MM.1S (cell line): Measurements from ENCODE around the gene CADPS.

Experiments used
- EZH2 ChIP-seq: fragments of 300-600 bp; sonication (generic); optimal IDR thresholded peaks from 2 replicates; pipeline ENCODE3; 2017; ENCODE audit warnings: low read depth, mild to moderate bottlenecking, antibody characterized with exemption, low read length, mixed read lengths
- TF ChIP-seq, protein P1 (sequence below): fragments of 300-600 bp; sonication (generic); IDR thresholded peaks from 2 replicates; pipeline ENCODE4 v1.5.1; 2016; ENCODE audit warnings: antibody characterized with exemption, low read length, mixed read lengths

DNA sequence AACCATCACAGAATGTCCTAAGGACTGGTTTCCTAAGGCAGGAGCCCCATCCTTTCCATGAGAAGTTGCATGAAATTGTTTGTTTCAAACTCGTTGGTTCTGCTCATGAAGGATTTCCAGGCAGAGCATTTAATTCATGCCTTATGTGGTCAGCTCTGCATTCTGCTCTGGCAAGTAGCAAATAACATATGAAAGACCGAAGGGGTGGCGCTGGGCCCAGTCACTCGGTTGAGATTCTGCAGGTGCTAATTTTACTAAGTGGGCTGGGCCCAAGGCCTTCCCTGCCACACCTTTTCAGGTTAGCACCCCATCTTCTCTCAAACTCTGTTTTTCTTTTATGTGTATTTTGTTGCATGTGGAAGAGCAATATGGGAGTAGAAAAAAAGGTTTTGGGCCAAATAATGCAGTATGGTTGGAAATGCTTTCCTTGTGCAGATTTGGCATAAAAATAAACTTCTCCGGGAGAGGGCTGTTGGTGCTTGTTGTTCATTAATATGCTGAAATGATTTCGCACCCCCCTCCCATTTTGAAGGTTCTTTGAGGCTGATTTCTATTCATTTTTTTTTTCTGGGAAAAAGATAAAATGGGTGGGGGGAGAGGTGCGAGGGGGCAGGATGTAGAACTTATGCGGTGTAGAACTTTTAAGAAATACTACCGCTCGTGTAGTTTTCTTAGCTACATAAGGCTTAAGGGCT is 318.9 kb downstream of the CADPS start:
- TF ChIP-seq, protein P1, sequence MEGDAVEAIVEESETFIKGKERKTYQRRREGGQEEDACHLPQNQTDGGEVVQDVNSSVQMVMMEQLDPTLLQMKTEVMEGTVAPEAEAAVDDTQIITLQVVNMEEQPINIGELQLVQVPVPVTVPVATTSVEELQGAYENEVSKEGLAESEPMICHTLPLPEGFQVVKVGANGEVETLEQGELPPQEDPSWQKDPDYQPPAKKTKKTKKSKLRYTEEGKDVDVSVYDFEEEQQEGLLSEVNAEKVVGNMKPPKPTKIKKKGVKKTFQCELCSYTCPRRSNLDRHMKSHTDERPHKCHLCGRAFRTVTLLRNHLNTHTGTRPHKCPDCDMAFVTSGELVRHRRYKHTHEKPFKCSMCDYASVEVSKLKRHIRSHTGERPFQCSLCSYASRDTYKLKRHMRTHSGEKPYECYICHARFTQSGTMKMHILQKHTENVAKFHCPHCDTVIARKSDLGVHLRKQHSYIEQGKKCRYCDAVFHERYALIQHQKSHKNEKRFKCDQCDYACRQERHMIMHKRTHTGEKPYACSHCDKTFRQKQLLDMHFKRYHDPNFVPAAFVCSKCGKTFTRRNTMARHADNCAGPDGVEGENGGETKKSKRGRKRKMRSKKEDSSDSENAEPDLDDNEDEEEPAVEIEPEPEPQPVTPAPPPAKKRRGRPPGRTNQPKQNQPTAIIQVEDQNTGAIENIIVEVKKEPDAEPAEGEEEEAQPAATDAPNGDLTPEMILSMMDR: no peak
- TF ChIP-seq EZH2: no peak
